ENCODE data around the gene FCMR. TPM values are rescaled to one million over a fixed set of nuclear protein-coding genes. Genes with fewer than 3 reads are reported as not detected.
"Not testable (repeated sequence)": the region's sequence is repeated elsewhere in the genome, so short reads cannot be mapped to it uniquely, and the experiment has no call there.

The FCMR gene
- total RNA-seq, 1 donor from 2014 or later, result 8.4 TPM

GRCh38 chr1:206925106-206925736 is 3.5 kb upstream of the FCMR start:
- H3K36me3 Mint-ChIP-seq (ENCODE audit: low read depth, unreplicated experiment), result no peaks in the 10 kb centered on the region
- H3K27ac Mint-ChIP-seq (ENCODE audit: unreplicated experiment), result no peak overlapping the region
- no peaks in the 10 kb centered on the region for H3K27me3 Mint-ChIP-seq (ENCODE audit: unreplicated experiment)
- H3K9me3 Mint-ChIP-seq (ENCODE audit: unreplicated experiment), result no peaks in the 10 kb centered on the region
- DNase-seq (ENCODE audit: low spot score), result no peak
- no peak overlapping the region for H3K4me3 Mint-ChIP-seq (ENCODE audit: unreplicated experiment)
- no peak for TF ChIP-seq CTCF (IDR thresholded peaks at IDR 0.05; ENCODE audit: unreplicated experiment)
- H3K4me1 Mint-ChIP-seq (ENCODE audit: unreplicated experiment), result peaks cover 10% of the 10 kb centered on the region

GRCh38 chr1:206924592-206925105 is 2.9 kb upstream of the FCMR start:
- Mint-ChIP-seq H3K27me3 (ENCODE audit: unreplicated experiment) (no peaks in the 10 kb centered on the region), H3K4me3 (ENCODE audit: unreplicated experiment) (no peak overlapping the region), H3K27ac (ENCODE audit: unreplicated experiment) (no peak overlapping the region), H3K9me3 (ENCODE audit: unreplicated experiment) (no peaks in the 10 kb centered on the region), H3K36me3 (ENCODE audit: low read depth, unreplicated experiment) (no peaks in the 10 kb centered on the region), H3K4me1 (ENCODE audit: unreplicated experiment) (peaks cover 10% of the 10 kb centered on the region)
- DNase-seq (ENCODE audit: low spot score), result no peak
- no peak for TF ChIP-seq CTCF (IDR thresholded peaks at IDR 0.05; ENCODE audit: unreplicated experiment)

- H3K4me1 Mint-ChIP-seq (ENCODE audit: unreplicated experiment); H3K9me3 Mint-ChIP-seq (ENCODE audit: unreplicated experiment); DNase-seq (ENCODE audit: low spot score); H3K36me3 Mint-ChIP-seq (ENCODE audit: low read depth, unreplicated experiment); H3K27me3 Mint-ChIP-seq (ENCODE audit: unreplicated experiment); H3K27ac Mint-ChIP-seq (ENCODE audit: unreplicated experiment); H3K4me3 Mint-ChIP-seq (ENCODE audit: unreplicated experiment): not testable (repeated sequence)
These were observed 2.3 kb upstream of the FCMR start for GRCh38 chr1:206923961-206924557.

GRCh38 chr1:206923009-206923960 is 1.5 kb upstream of the FCMR start:
- H3K4me1 Mint-ChIP-seq (ENCODE audit: unreplicated experiment), result peaks cover 10% of the 10 kb centered on the region
- no peak for TF ChIP-seq CTCF (IDR thresholded peaks at IDR 0.05; ENCODE audit: unreplicated experiment)
- no peaks in the 10 kb centered on the region for H3K27me3 Mint-ChIP-seq (ENCODE audit: unreplicated experiment)
- no peak overlapping the region for H3K27ac Mint-ChIP-seq (ENCODE audit: unreplicated experiment)
- no peaks in the 10 kb centered on the region for H3K9me3 Mint-ChIP-seq (ENCODE audit: unreplicated experiment)
- H3K4me3 Mint-ChIP-seq (ENCODE audit: unreplicated experiment), result no peak overlapping the region
- no peak for DNase-seq (ENCODE audit: low spot score)
- H3K36me3 Mint-ChIP-seq (ENCODE audit: low read depth, unreplicated experiment), result no peaks in the 10 kb centered on the region

- no peaks in the 10 kb centered on the region for H3K36me3 Mint-ChIP-seq (ENCODE audit: low read depth, unreplicated experiment)
- no peaks in the 10 kb centered on the region for H3K27me3 Mint-ChIP-seq (ENCODE audit: unreplicated experiment)
- TF ChIP-seq CTCF (IDR thresholded peaks at IDR 0.05; ENCODE audit: unreplicated experiment), result no peak
- peaks cover 10% of the 10 kb centered on the region for H3K4me1 Mint-ChIP-seq (ENCODE audit: unreplicated experiment)
- no peaks in the 10 kb centered on the region for H3K9me3 Mint-ChIP-seq (ENCODE audit: unreplicated experiment)
- no peak overlapping the region for H3K27ac Mint-ChIP-seq (ENCODE audit: unreplicated experiment)
- DNase-seq (ENCODE audit: low spot score), result no peak
- H3K4me3 Mint-ChIP-seq (ENCODE audit: unreplicated experiment), result no peak overlapping the region
These were observed 783 bp upstream of the FCMR start for GRCh38 chr1:206922524-206922923.

Measured in endothelial cell (in vitro differentiated cells).